Endodermal cell (in vitro differentiated cells): ENCODE data around the gene SH3BP1. TPM values are rescaled to one million over a fixed set of nuclear protein-coding genes. Genes with fewer than 3 reads are reported as not detected.

Experiments
- DNase-seq: peaks from one replicate; pipeline ENCODE4 v3.0.0-alpha.2; 2017
- H3K27ac ChIP-seq: 2 replicates; pipeline ENCODE4 v1.5.1; 2013; ENCODE audit warnings: mild to moderate bottlenecking, low read depth, low read length, moderate library complexity
- H3K27me3 ChIP-seq: 2 replicates; pipeline ENCODE4 v1.6.1; 2013; ENCODE audit warnings: mild to moderate bottlenecking, low read length, moderate library complexity; ENCODE audit not compliant: insufficient read depth, control insufficient read depth, poor library complexity, severe bottlenecking
- H3K36me3 ChIP-seq: 2 replicates; pipeline ENCODE4 v1.7.0; 2013; ENCODE audit warnings: mild to moderate bottlenecking, low read length, moderate library complexity; ENCODE audit not compliant: control insufficient read depth, insufficient read depth
- H3K4me1 ChIP-seq: one replicate; pipeline ENCODE4 v1.7.0; 2013; ENCODE audit warnings: low read length; ENCODE audit not compliant: control insufficient read depth, insufficient read depth
- H3K4me3 ChIP-seq: 2 replicates; pipeline ENCODE4 v1.5.1; 2013; ENCODE audit warnings: mild to moderate bottlenecking, low read length, moderate library complexity
- H3K9ac ChIP-seq: 2 replicates; pipeline ENCODE4 v1.6.1; 2013; ENCODE audit warnings: mild to moderate bottlenecking, low read length, moderate library complexity; ENCODE audit not compliant: poor library complexity, severe bottlenecking; ENCODE audit errors: extremely low read depth
- H3K9me3 ChIP-seq: 2 replicates; pipeline ENCODE4 v1.6.1; 2013; ENCODE audit warnings: mild to moderate bottlenecking, low read length, moderate library complexity; ENCODE audit not compliant: control insufficient read depth
- H3K27ac Mint-ChIP-seq: 2 replicates; pipeline ENCODE4 v1.8.0; 2020; ENCODE audit warnings: mixed read lengths
- H3K27me3 Mint-ChIP-seq: 2 replicates; pipeline ENCODE4 v1.8.0; 2021; ENCODE audit warnings: mild to moderate bottlenecking, mixed read lengths; ENCODE audit not compliant: insufficient read depth
- H3K36me3 Mint-ChIP-seq: 2 replicates; pipeline ENCODE4 v1.8.0; 2020; ENCODE audit warnings: low read depth, mixed read lengths
- H3K4me1 Mint-ChIP-seq: 2 replicates; pipeline ENCODE4 v1.8.0; 2020; ENCODE audit warnings: mixed read lengths
- H3K4me3 Mint-ChIP-seq: 2 replicates; pipeline ENCODE4 v1.8.0; 2020; ENCODE audit warnings: mild to moderate bottlenecking, moderate library complexity, mixed read lengths
- H3K9me3 Mint-ChIP-seq: 2 replicates; pipeline ENCODE4 v1.8.0; 2020; ENCODE audit warnings: mild to moderate bottlenecking, mixed read lengths
- CTCF ChIP-seq: fragments of 200-600 bp; sonication (generic); conservative IDR thresholded peaks from 2 replicates; pipeline ENCODE4 v1.5.0; 2021; ENCODE audit warnings: antibody characterized with exemption, mild to moderate bottlenecking
- WGBS, 2 experiments: methylation state at CpG; one replicate each; pipeline versions ENCODE4 v1.1.5 to v1.1.7; 2013; ENCODE audit warnings: missing lambda C conversion rate in 2 of 2, mixed read lengths in 1 of 2; ENCODE audit not compliant: insufficient coverage in 1 of 2, insufficient read length in 1 of 2; 5-methylcytosine and 5-hydroxymethylcytosine counted together
- total RNA-seq, 2 donors: library from RNA; stranded (reverse); fragmentation: NEBNext Ultra II Directional in 1 of 2; extraction: Animal tissue kit (Norgen Biotek cat#: 25700) in 1 of 2; gene quantifications; 2 replicates in 1 of 2; 3 replicates in 1 of 2; pipeline ENCODE4 v1.2.1, GENCODE V29; 2021

Gene SH3BP1
- total RNA-seq, 2 donors from 2014 or later, result 37.7 to 38.6 TPM

DNA sequence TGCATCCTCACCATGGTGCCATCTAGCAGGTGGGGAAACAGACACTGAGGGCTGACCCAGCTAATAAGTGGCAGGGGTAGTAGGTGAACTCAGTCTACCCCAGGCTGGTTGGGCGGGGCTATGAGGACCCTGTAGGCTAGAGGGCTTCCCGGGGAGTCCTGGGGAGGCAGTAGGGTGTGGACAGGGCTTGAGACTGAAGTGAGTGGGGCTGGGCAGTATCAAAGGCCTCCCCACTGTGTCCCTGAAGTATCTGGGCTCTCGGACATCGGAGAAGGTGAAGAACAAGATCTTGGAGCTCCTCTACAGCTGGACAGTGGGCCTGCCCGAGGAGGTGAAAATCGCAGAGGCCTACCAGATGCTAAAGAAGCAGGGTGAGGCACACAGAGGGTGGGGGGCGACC, 19.5 kb upstream of the SH3BP1 start:
- H3K27ac Mint-ChIP-seq, result no peak overlapping the region
- peaks cover 2% of the 10 kb centered on the region for H3K4me1 Mint-ChIP-seq
- H3K9me3 Mint-ChIP-seq, result no peaks in the 10 kb centered on the region
- no peaks in the 10 kb centered on the region for H3K27me3 ChIP-seq
- H3K27ac ChIP-seq, result no peak overlapping the region
- H3K27me3 Mint-ChIP-seq, result no peaks in the 10 kb centered on the region
- no peaks in the 10 kb centered on the region for H3K4me1 ChIP-seq
- peaks cover 49% of the 10 kb centered on the region for H3K36me3 ChIP-seq
- no peak for DNase-seq
- no peaks in the 10 kb centered on the region for H3K9me3 ChIP-seq
- 72 to 91% methylated on average over 3 to 7 of the region's 7 CpGs for WGBS, 2 experiments
- no peak for TF ChIP-seq CTCF
- H3K36me3 Mint-ChIP-seq, result peaks cover 39% of the 10 kb centered on the region
- no peak overlapping the region for H3K9ac ChIP-seq
- no peak overlapping the region for H3K4me3 Mint-ChIP-seq
- H3K4me3 ChIP-seq, result no peak overlapping the region

- Histone ChIP-seq H3K36me3 (peaks cover 50% of the 10 kb centered on the region), H3K27ac (no peak overlapping the region), H3K27me3 (no peaks in the 10 kb centered on the region), H3K9ac (no peak overlapping the region), H3K4me1 (no peaks in the 10 kb centered on the region), H3K4me3 (no peak overlapping the region), H3K9me3 (no peaks in the 10 kb centered on the region)
- Mint-ChIP-seq H3K4me1 (peaks cover 2% of the 10 kb centered on the region), H3K4me3 (no peak overlapping the region), H3K36me3 (peaks cover 39% of the 10 kb centered on the region), H3K27me3 (no peaks in the 10 kb centered on the region), H3K9me3 (no peaks in the 10 kb centered on the region), H3K27ac (no peak overlapping the region)
- 96 to 97% methylated on average over 9 to 12 of the region's 12 CpGs for WGBS, 2 experiments
- TF ChIP-seq CTCF, result no peak
- DNase-seq, result no peak
Measured at GRCh38 chr22:37621352-37621860, 18.1 kb upstream of the SH3BP1 start.

- Histone ChIP-seq H3K27ac (no peak overlapping the region), H3K9me3 (no peaks in the 10 kb centered on the region), H3K4me1 (no peaks in the 10 kb centered on the region), H3K36me3 (peaks cover 39% of the 10 kb centered on the region), H3K9ac (no peak overlapping the region), H3K27me3 (no peaks in the 10 kb centered on the region), H3K4me3 (no peak overlapping the region)
- peak; percentile 94 for DNase-seq
- 76 to 81% methylated on average over 9 to 22 of the region's 22 CpGs for WGBS, 2 experiments
- H3K9me3 Mint-ChIP-seq, result no peaks in the 10 kb centered on the region
- H3K4me1 Mint-ChIP-seq, result peaks cover 2% of the 10 kb centered on the region
- peak; percentile 91 for TF ChIP-seq CTCF
- H3K27ac Mint-ChIP-seq, result peak overlapping the region; percentile 54
- no peak overlapping the region for H3K4me3 Mint-ChIP-seq
- H3K36me3 Mint-ChIP-seq, result peaks cover 30% of the 10 kb centered on the region
- H3K27me3 Mint-ChIP-seq, result no peaks in the 10 kb centered on the region
Measured at GRCh38 chr22:37623075-37624016, 16.1 kb upstream of the SH3BP1 start.
